ENCODE results near the gene FNDC8. TPM values are rescaled to one million over a fixed set of nuclear protein-coding genes. Genes with fewer than 3 reads are reported as not detected.
"Not testable (repeated sequence)": the region's sequence is repeated elsewhere in the genome, so short reads cannot be mapped to it uniquely, and the experiment has no call there.

FNDC8 gene
- polyA plus RNA-seq, 3 donors = not detected

DNA sequence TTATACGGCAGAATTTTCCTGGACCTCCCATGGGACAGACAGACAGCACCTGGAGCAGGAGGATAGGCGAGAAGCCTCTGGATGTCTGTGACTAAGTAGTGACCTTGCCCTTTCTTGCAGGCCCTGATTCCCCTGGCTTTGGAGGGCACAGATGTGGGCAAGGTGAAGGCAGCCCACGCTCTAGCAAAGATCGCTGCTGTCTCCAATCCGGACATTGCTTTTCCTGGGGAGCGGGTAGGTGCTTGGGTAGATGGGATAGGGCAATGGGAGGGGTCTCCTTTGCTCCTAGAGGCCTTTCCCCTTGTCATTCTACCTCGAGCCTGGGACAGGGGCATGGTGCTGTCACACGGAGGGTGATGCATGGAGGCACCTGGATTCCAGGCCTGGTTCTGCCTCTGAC is 55.5 kb downstream of the FNDC8 start:
- Mint-ChIP-seq H3K27ac (no peak overlapping the region), H3K36me3 (no peaks in the 10 kb centered on the region), H3K4me3 (no peak overlapping the region), H3K4me1 (no peaks in the 10 kb centered on the region), H3K9me3 (peaks cover 0 to 6% (median 2%) of the 10 kb centered on the region in 7 donors), H3K27me3 (ENCODE audit: low read depth in 3 of 3) (peaks cover 1 to 8% (median 2%) of the 10 kb centered on the region in 3 donors)
- Histone ChIP-seq H3K4me2 (replicated peaks; ENCODE audit: extremely low read depth, low read length, poor library complexity, severe bottlenecking) (no peak overlapping the region), H3K27me3 (ENCODE audit: control insufficient read depth in 2 of 2, insufficient read depth in 2 of 2, low read length in 2 of 2) (no peaks in the 10 kb centered on the region), H3K9me3 (replicated peaks in 1 of 2; ENCODE audit: control insufficient read depth in 1 of 2, insufficient read depth in 1 of 2, low read length in 2 of 2) (no peaks in the 10 kb centered on the region), H3K27ac (ENCODE audit: low read depth in 1 of 2, low read length in 2 of 2) (no peak overlapping the region), H3K9ac (ENCODE audit: insufficient read depth, low read length, poor library complexity, severe bottlenecking) (no peak overlapping the region), H4K20me1 (ENCODE audit: insufficient read depth, low read length) (no peaks in the 10 kb centered on the region), H3K4me1 (ENCODE audit: control insufficient read depth in 1 of 2, insufficient read depth in 2 of 2, low read length in 2 of 2) (no peaks in the 10 kb centered on the region), H3K36me3 (replicated peaks in 1 of 2; ENCODE audit: control insufficient read depth in 1 of 2, insufficient read depth in 2 of 2, low read length in 2 of 2) (no peaks in the 10 kb centered on the region), H3K4me3 (replicated peaks in 1 of 3; ENCODE audit: low read depth in 2 of 3, low read length in 3 of 3) (no peak overlapping the region), H3K79me2 (ENCODE audit: insufficient read depth, low read length) (no peaks in the 10 kb centered on the region), H2AFZ (ENCODE audit: insufficient read depth, low read depth, low read length, poor library complexity, severe bottlenecking) (no peak overlapping the region)
- TF ChIP-seq, protein P1, sequence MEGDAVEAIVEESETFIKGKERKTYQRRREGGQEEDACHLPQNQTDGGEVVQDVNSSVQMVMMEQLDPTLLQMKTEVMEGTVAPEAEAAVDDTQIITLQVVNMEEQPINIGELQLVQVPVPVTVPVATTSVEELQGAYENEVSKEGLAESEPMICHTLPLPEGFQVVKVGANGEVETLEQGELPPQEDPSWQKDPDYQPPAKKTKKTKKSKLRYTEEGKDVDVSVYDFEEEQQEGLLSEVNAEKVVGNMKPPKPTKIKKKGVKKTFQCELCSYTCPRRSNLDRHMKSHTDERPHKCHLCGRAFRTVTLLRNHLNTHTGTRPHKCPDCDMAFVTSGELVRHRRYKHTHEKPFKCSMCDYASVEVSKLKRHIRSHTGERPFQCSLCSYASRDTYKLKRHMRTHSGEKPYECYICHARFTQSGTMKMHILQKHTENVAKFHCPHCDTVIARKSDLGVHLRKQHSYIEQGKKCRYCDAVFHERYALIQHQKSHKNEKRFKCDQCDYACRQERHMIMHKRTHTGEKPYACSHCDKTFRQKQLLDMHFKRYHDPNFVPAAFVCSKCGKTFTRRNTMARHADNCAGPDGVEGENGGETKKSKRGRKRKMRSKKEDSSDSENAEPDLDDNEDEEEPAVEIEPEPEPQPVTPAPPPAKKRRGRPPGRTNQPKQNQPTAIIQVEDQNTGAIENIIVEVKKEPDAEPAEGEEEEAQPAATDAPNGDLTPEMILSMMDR (IDR thresholded peaks at IDR 0.05) = no peak
- intact Hi-C loops (cut with micrococcal nuclease) = no loop called here
- DNase-seq = no peak
- 95% methylated on average over 4 of the region's 8 CpGs for WGBS (ENCODE audit: insufficient coverage)

DNA sequence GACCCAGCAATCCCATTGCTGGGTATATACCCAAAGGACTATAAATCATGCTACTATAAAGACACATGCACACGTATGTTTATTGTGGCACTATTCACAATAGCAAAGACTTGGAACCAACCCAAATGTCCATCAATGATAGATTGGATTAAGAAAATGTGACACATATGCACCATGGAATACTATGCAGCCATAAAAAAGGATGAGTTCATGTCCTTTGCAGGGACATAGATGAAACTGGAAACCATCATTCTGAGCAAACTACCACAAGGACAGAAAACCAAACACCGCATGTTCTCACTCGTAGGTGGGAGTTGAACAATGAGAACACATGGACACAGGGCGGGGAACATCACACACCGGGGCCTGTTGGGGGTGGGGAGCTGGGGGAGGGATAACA is 58.0 kb downstream of the FNDC8 start:
- H3K4me2 ChIP-seq (replicated peaks; ENCODE audit: extremely low read depth, low read length, poor library complexity, severe bottlenecking); H3K9me3 Mint-ChIP-seq; H3K9ac ChIP-seq (ENCODE audit: insufficient read depth, low read length, poor library complexity, severe bottlenecking); H3K4me1 Mint-ChIP-seq; H3K36me3 Mint-ChIP-seq; H3K4me3 Mint-ChIP-seq; H3K27ac Mint-ChIP-seq; H3K27me3 ChIP-seq (ENCODE audit: control insufficient read depth in 2 of 2, insufficient read depth in 2 of 2, low read length in 2 of 2); H3K79me2 ChIP-seq (ENCODE audit: insufficient read depth, low read length); H4K20me1 ChIP-seq (ENCODE audit: insufficient read depth, low read length); H3K27ac ChIP-seq (ENCODE audit: low read depth in 1 of 2, low read length in 2 of 2); H3K4me1 ChIP-seq (ENCODE audit: control insufficient read depth in 1 of 2, insufficient read depth in 2 of 2, low read length in 2 of 2); H3K36me3 ChIP-seq (replicated peaks in 1 of 2; ENCODE audit: control insufficient read depth in 1 of 2, insufficient read depth in 2 of 2, low read length in 2 of 2); intact Hi-C loops (cut with micrococcal nuclease); H2AFZ ChIP-seq (ENCODE audit: insufficient read depth, low read depth, low read length, poor library complexity, severe bottlenecking); DNase-seq; H3K4me3 ChIP-seq (replicated peaks in 1 of 3; ENCODE audit: low read depth in 2 of 3, low read length in 3 of 3); H3K9me3 ChIP-seq (replicated peaks in 1 of 2; ENCODE audit: control insufficient read depth in 1 of 2, insufficient read depth in 1 of 2, low read length in 2 of 2): not testable (repeated sequence)
- WGBS (ENCODE audit: insufficient coverage) = no CpG with 5 or more reads among the region's 5 CpGs
- H3K27me3 Mint-ChIP-seq (ENCODE audit: low read depth in 3 of 3) = peaks cover 1 to 19% (median 5%) of the 10 kb centered on the region in 3 donors

Small RNA genes lying within 50 kb of the gene (small RNA-seq; reads per million reads assigned to genes)
- gene AC004223.1 (ENCODE audit: insufficient read length, low read depth) = not detected
- not detected for gene RNU6-840P (ENCODE audit: insufficient read length, low read depth)

Other genes starting within 250 kb of the FNDC8 start
- 1 to 10 TPM in 2 of 3 donors, under 1 TPM in 1; 0.95 to 1.8 (median 1.4) TPM for gene CCT6B, start 160.2 kb upstream of the FNDC8 start, polyA plus RNA-seq
- gene ZNF830, start 160.1 kb upstream of the FNDC8 start, polyA plus RNA-seq = 1 to 10 TPM; 2.1 to 4.7 (median 4.2) TPM
- gene LIG3, start 141.1 kb upstream of the FNDC8 start, polyA plus RNA-seq = 10 to 100 TPM in 1 of 3 donors, 1 to 10 TPM in 2; 6.0 to 14.6 (median 7.5) TPM
- gene RFFL, start 57.9 kb upstream of the FNDC8 start, polyA plus RNA-seq = 10 to 100 TPM; 16.1 to 25.1 (median 24.7) TPM
- 1 to 10 TPM; 4.4 to 6.9 (median 5.8) TPM for gene RAD51D, start 1.8 kb upstream of the FNDC8 start, polyA plus RNA-seq
- 1 to 10 TPM; 1.6 to 3.6 (median 2.2) TPM for gene NLE1, start 20.7 kb downstream of the FNDC8 start, polyA plus RNA-seq
- gene UNC45B, start 26.2 kb downstream of the FNDC8 start, polyA plus RNA-seq = not detected
- not detected for gene SLC35G3, start 72.8 kb downstream of the FNDC8 start, polyA plus RNA-seq
- 1 to 10 TPM; 2.9 to 8.8 (median 5.3) TPM for gene SLFN5, start 121.5 kb downstream of the FNDC8 start, polyA plus RNA-seq

Measured in CD14-positive monocyte (primary cell).